ENCODE results near the gene QKI.

DNA sequence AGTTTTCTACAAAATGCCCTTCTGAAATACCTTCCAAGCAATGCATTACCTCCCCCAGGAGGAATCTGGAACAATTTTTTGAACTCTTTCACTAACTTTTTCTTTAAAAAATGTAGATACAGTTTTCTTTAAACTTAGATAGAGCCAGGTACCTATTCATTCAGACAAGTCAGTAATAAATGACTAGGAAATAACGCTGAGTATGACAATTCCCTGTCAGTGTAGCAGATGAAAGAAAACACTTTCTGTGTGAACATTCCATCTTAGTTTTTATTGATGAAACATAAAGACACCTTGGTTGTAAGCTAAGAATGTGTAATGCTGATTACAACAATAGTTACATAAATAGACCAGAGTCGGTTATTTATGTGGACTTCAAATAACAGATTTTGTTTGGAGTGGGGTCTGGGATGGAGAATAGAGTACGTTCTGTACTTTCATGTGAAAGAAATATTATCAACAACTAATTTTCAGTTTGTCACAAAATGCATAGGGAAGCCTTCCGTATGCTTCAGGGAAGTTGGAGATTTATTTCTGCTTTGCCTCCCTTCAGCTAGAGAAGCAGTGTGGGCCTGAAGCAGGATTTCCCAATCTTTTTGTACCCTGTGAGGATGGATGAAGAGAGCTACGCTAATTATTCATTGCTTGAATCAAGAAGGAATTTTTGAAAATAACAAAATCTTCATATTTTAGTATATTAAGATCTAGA is 19.2 kb upstream of the QKI start:
- TF ChIP-seq, protein P1, sequence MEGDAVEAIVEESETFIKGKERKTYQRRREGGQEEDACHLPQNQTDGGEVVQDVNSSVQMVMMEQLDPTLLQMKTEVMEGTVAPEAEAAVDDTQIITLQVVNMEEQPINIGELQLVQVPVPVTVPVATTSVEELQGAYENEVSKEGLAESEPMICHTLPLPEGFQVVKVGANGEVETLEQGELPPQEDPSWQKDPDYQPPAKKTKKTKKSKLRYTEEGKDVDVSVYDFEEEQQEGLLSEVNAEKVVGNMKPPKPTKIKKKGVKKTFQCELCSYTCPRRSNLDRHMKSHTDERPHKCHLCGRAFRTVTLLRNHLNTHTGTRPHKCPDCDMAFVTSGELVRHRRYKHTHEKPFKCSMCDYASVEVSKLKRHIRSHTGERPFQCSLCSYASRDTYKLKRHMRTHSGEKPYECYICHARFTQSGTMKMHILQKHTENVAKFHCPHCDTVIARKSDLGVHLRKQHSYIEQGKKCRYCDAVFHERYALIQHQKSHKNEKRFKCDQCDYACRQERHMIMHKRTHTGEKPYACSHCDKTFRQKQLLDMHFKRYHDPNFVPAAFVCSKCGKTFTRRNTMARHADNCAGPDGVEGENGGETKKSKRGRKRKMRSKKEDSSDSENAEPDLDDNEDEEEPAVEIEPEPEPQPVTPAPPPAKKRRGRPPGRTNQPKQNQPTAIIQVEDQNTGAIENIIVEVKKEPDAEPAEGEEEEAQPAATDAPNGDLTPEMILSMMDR (IDR thresholded peaks at IDR 0.05): no peak
- TF ChIP-seq POLR2A (IDR thresholded peaks at IDR 0.05) (no peak), POLR2AphosphoS5 (IDR thresholded peaks at IDR 0.05) (no peak)

Data from breast epithelium (tissue), 3 donors.